Erythroblast (primary cell): Measurements from ENCODE around the gene MPV17L.
"Not testable (repeated sequence)": the region's sequence is repeated elsewhere in the genome, so short reads cannot be mapped to it uniquely, and the experiment has no call there.

ENCODE experiments used
- GATA1 ChIP-seq: IDR thresholded peaks from 2 replicates; pipeline ENCODE4 v1.6.1; 2011; ENCODE audit warnings: low read depth, mild to moderate bottlenecking, control low read depth, low read length, moderate library complexity
- POLR2A ChIP-seq: IDR thresholded peaks from 2 replicates; pipeline ENCODE4 v1.6.1; 2011; ENCODE audit warnings: mild to moderate bottlenecking, low read length

- TF ChIP-seq GATA1, POLR2A: not testable (repeated sequence)
Measured at GRCh38 chr16:15352852-15353251, 42.7 kb upstream of the MPV17L start.
